Esophagus squamous epithelium (tissue), 4 donors: Measurements from ENCODE around the gene MCOLN1.

Source experiments
- POLR2A ChIP-seq, 4 donors: fragments of 450-650 bp; IDR thresholded peaks; one replicate each; pipeline ENCODE4 v1.6.1; 2017; ENCODE audit warnings: antibody characterized with exemption in 4 of 4, mild to moderate bottlenecking in 4 of 4, moderate library complexity in 3 of 4
- TF ChIP-seq, protein P1 (sequence below), 6 experiments: fragments of 450-650 bp in 4 of 6; fragments of 200-600 bp in 2 of 6; sonication (generic) in 2 of 6; IDR thresholded peaks; one replicate each; pipeline ENCODE4 v1.5.1; 2016 to 2019; ENCODE audit warnings: antibody characterized with exemption in 6 of 6, mild to moderate bottlenecking in 4 of 6, moderate library complexity in 4 of 6

DNA sequence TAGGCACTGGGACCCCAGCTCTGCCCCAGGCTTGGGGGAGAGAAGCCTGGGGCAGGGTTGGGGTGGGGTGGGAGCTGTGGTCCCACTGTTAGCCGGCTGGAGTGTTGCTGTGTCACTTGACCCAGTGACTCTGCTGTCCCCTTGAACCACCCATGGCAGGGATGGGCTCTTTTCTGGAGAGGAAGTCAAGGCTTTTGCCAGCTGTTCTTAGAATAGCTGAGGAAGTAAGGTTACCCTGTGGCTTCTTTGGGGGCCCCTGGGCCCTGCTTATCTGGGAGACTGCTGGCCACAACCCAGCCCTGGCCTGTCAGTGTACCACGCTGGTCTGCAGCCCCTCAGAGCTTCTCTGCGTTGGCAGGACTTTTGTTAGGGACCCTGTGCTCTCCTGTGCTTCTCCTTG, 22.2 kb downstream of the MCOLN1 start:
- TF ChIP-seq, protein P1, sequence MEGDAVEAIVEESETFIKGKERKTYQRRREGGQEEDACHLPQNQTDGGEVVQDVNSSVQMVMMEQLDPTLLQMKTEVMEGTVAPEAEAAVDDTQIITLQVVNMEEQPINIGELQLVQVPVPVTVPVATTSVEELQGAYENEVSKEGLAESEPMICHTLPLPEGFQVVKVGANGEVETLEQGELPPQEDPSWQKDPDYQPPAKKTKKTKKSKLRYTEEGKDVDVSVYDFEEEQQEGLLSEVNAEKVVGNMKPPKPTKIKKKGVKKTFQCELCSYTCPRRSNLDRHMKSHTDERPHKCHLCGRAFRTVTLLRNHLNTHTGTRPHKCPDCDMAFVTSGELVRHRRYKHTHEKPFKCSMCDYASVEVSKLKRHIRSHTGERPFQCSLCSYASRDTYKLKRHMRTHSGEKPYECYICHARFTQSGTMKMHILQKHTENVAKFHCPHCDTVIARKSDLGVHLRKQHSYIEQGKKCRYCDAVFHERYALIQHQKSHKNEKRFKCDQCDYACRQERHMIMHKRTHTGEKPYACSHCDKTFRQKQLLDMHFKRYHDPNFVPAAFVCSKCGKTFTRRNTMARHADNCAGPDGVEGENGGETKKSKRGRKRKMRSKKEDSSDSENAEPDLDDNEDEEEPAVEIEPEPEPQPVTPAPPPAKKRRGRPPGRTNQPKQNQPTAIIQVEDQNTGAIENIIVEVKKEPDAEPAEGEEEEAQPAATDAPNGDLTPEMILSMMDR (IDR thresholded peaks at IDR 0.05): no peak
- no peak for TF ChIP-seq POLR2A (IDR thresholded peaks at IDR 0.05)
